ENCODE results near the gene HOXC6. TPM values are rescaled to one million over a fixed set of nuclear protein-coding genes. Genes with fewer than 3 reads are reported as not detected.
A peak's percentile ranks its signal among the peaks of the same experiment; 100 is the strongest.
"Not testable (repeated sequence)": the region's sequence is repeated elsewhere in the genome, so short reads cannot be mapped to it uniquely, and the experiment has no call there.

The HOXC6 gene
- total RNA-seq, 4 donors from 2014 or later, result 0.21 to 1.1 (median 0.30) TPM; not detected in 1

DNA sequence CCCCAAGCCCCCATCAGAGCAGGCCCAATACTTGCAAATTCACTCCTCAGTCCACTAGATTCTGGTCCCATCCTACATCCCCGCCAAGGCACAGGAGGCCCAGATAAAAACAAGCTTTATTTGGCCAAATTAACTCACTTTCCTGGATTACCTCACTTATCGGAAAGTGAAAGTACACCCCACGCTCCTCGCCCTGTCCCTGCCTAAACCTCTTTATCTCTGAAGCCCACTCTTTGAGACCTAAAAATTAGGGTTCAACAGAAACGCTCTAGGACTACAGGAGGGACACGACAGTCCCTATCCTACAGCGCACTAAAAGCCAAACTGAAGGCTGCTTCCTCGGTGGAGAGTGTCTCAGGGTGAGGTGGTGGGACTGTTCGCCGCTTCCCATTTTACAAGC, 49.6 kb downstream of the HOXC6 start:
- H3K9me3 ChIP-seq; H3K27me3 ChIP-seq; DNase-seq; intact Hi-C loops (cut with DNase I); H3K36me3 ChIP-seq: not testable (repeated sequence)
- Histone ChIP-seq H3K27ac (peak overlapping the region; percentile 68 to 92 (median 89)), H3K4me1 (peaks cover 0 to 35% (median 0%) of the 10 kb centered on the region in 3 donors), H3K4me3 (peak overlapping the region; percentile 13 to 59 (median 38))
- peak in 1 of 4 donors; percentile 11 for TF ChIP-seq POLR2A (IDR thresholded peaks at IDR 0.05)
- 39 to 43% methylated on average over 10 of the region's 10 CpGs for WGBS, 2 donors

DNA sequence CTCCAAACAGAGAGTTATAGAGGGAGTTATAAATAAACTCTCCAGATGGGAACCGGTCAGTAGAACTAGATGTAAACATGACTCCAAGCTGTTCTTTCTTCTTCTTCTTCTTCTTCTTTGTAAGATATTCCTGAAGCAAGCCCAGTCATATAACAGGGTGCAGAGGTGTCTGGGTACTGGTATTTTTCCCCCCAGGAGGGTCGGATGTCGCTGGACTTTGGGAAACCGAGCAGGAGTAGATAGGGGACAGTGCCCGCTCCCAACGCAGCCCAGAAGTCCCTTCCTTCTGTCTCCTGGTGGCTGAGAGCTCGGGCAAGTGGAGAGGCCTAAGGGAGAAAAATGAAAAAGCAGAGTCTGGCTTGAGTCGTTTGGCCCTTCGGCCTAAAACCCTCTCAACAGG, 50.9 kb downstream of the HOXC6 start:
- 27 to 45% methylated on average over 1 to 8 of the region's 9 CpGs for WGBS, 2 donors
- intact Hi-C loops (cut with DNase I); DNase-seq; H3K9me3 ChIP-seq; H3K36me3 ChIP-seq; H3K27me3 ChIP-seq: not testable (repeated sequence)
- Histone ChIP-seq H3K27ac (peak overlapping the region; percentile 88 to 92 (median 90)), H3K4me3 (peak overlapping the region; percentile 29 to 62 (median 50)), H3K4me1 (peaks cover 0 to 41% (median 0%) of the 10 kb centered on the region in 3 donors)

Small RNAs within 50 kb of the gene (small RNA-seq; reads per million reads assigned to genes)
- 0 reads per million in 4 donors for gene HOXC5
- 0.21 to 1.9 (median 0.95) reads per million in 4 donors for gene MIR196A2
- gene MIR615, result 0.71 to 2.4 (median 0.94) reads per million in 4 donors

Other genes with a start within 250 kb of the HOXC6 start
- under 1 TPM in 1 of 4 donors, not detected in 3; 0.83 TPM for gene HOXC13, start 89.6 kb upstream of the HOXC6 start, total RNA-seq
- not detected for gene HOXC12, start 73.5 kb upstream of the HOXC6 start, total RNA-seq
- not detected for gene HOXC11, start 55.3 kb upstream of the HOXC6 start, total RNA-seq
- not detected for gene HOTAIR, start 53.5 kb upstream of the HOXC6 start, total RNA-seq
- gene HOXC10, start 43.3 kb upstream of the HOXC6 start, total RNA-seq, result 1 to 10 TPM in 1 of 4 donors, under 1 TPM in 1, not detected in 2; 0.31 to 1.3 TPM
- 1 to 10 TPM in 1 of 4 donors, not detected in 3; 1.5 TPM for gene HOXC9, start 28.3 kb upstream of the HOXC6 start, total RNA-seq
- under 1 TPM in 1 of 4 donors, not detected in 3; 0.70 TPM for gene HOXC8, start 19.5 kb upstream of the HOXC6 start, total RNA-seq
- gene HOXC5, start 4.6 kb downstream of the HOXC6 start, total RNA-seq, result 1 to 10 TPM in 1 of 4 donors, under 1 TPM in 1, not detected in 2; 0.31 to 1.1 TPM
- 1 to 10 TPM; 1.1 to 3.1 (median 1.3) TPM for gene HOXC4, start 25.4 kb downstream of the HOXC6 start, total RNA-seq
- gene SMUG1, start 160.5 kb downstream of the HOXC6 start, total RNA-seq, result 10 to 100 TPM; 30.5 to 44.1 (median 38.7) TPM

Data from esophagus squamous epithelium (tissue), 5 donors.